NCI-H748 treated with DMSO at 0.1 percent for 48 hours (cell line): ENCODE measurements around the gene ZNF24.

ENCODE experiments used
- DNase-seq: peaks from one replicate; lab custom pipeline; 2025; lab: John Stamatoyannopoulos, UW

The ZNF24 gene

GRCh38 chr18:35355140-35355618 lies 11.0 kb upstream of the ZNF24 start:
- peak; percentile 46 for DNase-seq

- no peak for DNase-seq
Measured at GRCh38 chr18:35352778-35353177, 8.6 kb upstream of the ZNF24 start.

- no peak for DNase-seq
Measured at GRCh38 chr18:35352283-35352682, 8.1 kb upstream of the ZNF24 start.

GRCh38 chr18:35348001-35348400 lies 3.8 kb upstream of the ZNF24 start:
- no peak for DNase-seq

GRCh38 chr18:35345950-35346349 lies 1.7 kb upstream of the ZNF24 start:
- no peak for DNase-seq

GRCh38 chr18:35345460-35345921 lies 1.3 kb upstream of the ZNF24 start:
- peak; percentile 11 for DNase-seq

GRCh38 chr18:35344736-35345459 lies 678 bp upstream of the ZNF24 start:
- no peak for DNase-seq

GRCh38 chr18:35343488-35343935 lies 708 bp downstream of the ZNF24 start:
- no peak for DNase-seq

GRCh38 chr18:35337286-35337685 lies 6.9 kb downstream of the ZNF24 start:
- no peak for DNase-seq

- no peak for DNase-seq
Measured at GRCh38 chr18:35335866-35336265, 8.4 kb downstream of the ZNF24 start.

- DNase-seq: no peak
Measured at GRCh38 chr18:35334821-35335220, 9.4 kb downstream of the ZNF24 start.

GRCh38 chr18:35334212-35334611 lies 10.0 kb downstream of the ZNF24 start:
- no peak for DNase-seq

- DNase-seq: no peak
Measured at GRCh38 chr18:35331367-35332087, 12.7 kb downstream of the ZNF24 start.

GRCh38 chr18:35328868-35329267 lies 15.4 kb downstream of the ZNF24 start:
- no peak for DNase-seq

- DNase-seq: no peak
Measured at GRCh38 chr18:35326695-35327387, 17.4 kb downstream of the ZNF24 start.

GRCh38 chr18:35324926-35325655 lies 19.1 kb downstream of the ZNF24 start:
- no peak for DNase-seq

- DNase-seq: no peak
Measured at GRCh38 chr18:35322486-35323458, 21.4 kb downstream of the ZNF24 start.

- no peak for DNase-seq
Measured at GRCh38 chr18:35311496-35311895, 32.7 kb downstream of the ZNF24 start.

GRCh38 chr18:35306588-35307250 lies 37.5 kb downstream of the ZNF24 start:
- no peak for DNase-seq

- DNase-seq: no peak
Measured at GRCh38 chr18:35303610-35304009, 40.6 kb downstream of the ZNF24 start.
